H9 (cell line): ENCODE data around the gene COL23A1. TPM values are rescaled to one million over a fixed set of nuclear protein-coding genes. Genes with fewer than 3 reads are reported as not detected.

Source experiments
- DNase-seq: peaks from one replicate; pipeline ENCODE4 v3.0.0-alpha.2; 2017
- H2AFZ ChIP-seq: one replicate; pipeline ENCODE4 v1.6.1; 2013; ENCODE audit warnings: mild to moderate bottlenecking, low read length, control low read depth, moderate library complexity
- H2AK5ac ChIP-seq: 2 replicates; pipeline ENCODE4 v1.6.1; 2013; ENCODE audit warnings: low read length, control low read depth, mixed read lengths; ENCODE audit not compliant: insufficient read length
- H2BK120ac ChIP-seq: one replicate; pipeline ENCODE4 v1.6.1; 2013; ENCODE audit warnings: low read depth, mild to moderate bottlenecking, low read length, control low read depth, inconsistent platforms; ENCODE audit not compliant: poor library complexity, severe bottlenecking
- H2BK12ac ChIP-seq: 2 replicates; pipeline ENCODE4 v1.6.1; 2013; ENCODE audit warnings: low read length, control low read depth, mixed read lengths, low read depth; ENCODE audit not compliant: insufficient read length
- H2BK15ac ChIP-seq: 2 replicates; pipeline ENCODE4 v1.6.1; 2013; ENCODE audit warnings: low read depth, low read length, control low read depth
- H2BK20ac ChIP-seq: one replicate; pipeline ENCODE4 v1.6.1; 2013; ENCODE audit warnings: low read depth, mild to moderate bottlenecking, low read length, control low read depth, inconsistent platforms; ENCODE audit not compliant: poor library complexity, severe bottlenecking
- H2BK5ac ChIP-seq: 2 replicates; pipeline ENCODE4 v1.6.1; 2013; ENCODE audit warnings: low read length, control low read depth, mixed read lengths; ENCODE audit not compliant: insufficient read length
- H3K14ac ChIP-seq: 2 replicates; pipeline ENCODE4 v1.6.1; 2013; ENCODE audit warnings: low read length, control low read depth; ENCODE audit not compliant: insufficient read depth
- H3K18ac ChIP-seq: 2 replicates; pipeline ENCODE4 v1.6.1; 2013; ENCODE audit warnings: low read depth, mild to moderate bottlenecking, mixed read lengths, low read length, control low read depth; ENCODE audit not compliant: insufficient read length
- H3K23ac ChIP-seq: 2 replicates; pipeline ENCODE4 v1.6.1; 2013; ENCODE audit warnings: low read length, control low read depth, mixed read lengths, low read depth; ENCODE audit not compliant: insufficient read length
- H3K23me2 ChIP-seq: 2 replicates; pipeline ENCODE4 v1.6.1; 2013; ENCODE audit warnings: low read depth, mild to moderate bottlenecking, mixed read lengths, low read length, control low read depth; ENCODE audit not compliant: insufficient read length, poor library complexity, severe bottlenecking
- H3K27ac ChIP-seq: 2 replicates; pipeline ENCODE4 v1.5.1; 2013; ENCODE audit warnings: low read length, control low read depth, mixed read lengths, low read depth; ENCODE audit not compliant: insufficient read length
- H3K27me3 ChIP-seq: 2 replicates; pipeline ENCODE4 v1.6.1; 2013; ENCODE audit warnings: low read length, control low read depth, inconsistent platforms; ENCODE audit not compliant: insufficient read depth
- H3K4ac ChIP-seq: 2 replicates; pipeline ENCODE4 v1.6.1; 2013; ENCODE audit warnings: low read depth, mild to moderate bottlenecking, control low read depth, inconsistent platforms, low read length, moderate library complexity
- H3K4me1 ChIP-seq: 2 replicates; pipeline ENCODE4 v1.6.1; 2013; ENCODE audit warnings: low read length, control low read depth, inconsistent platforms; ENCODE audit not compliant: insufficient read depth
- H3K4me2 ChIP-seq: 2 replicates; pipeline ENCODE4 v1.6.1; 2013; ENCODE audit warnings: low read length, control low read depth, mixed read lengths; ENCODE audit not compliant: insufficient read length, insufficient read depth
- H3K56ac ChIP-seq: 2 replicates; pipeline ENCODE4 v1.6.1; 2013; ENCODE audit warnings: low read depth, mild to moderate bottlenecking, mixed read lengths, low read length, control low read depth; ENCODE audit not compliant: insufficient read length
- H3K79me1 ChIP-seq: 2 replicates; pipeline ENCODE4 v1.6.1; 2013; ENCODE audit warnings: low read depth, mild to moderate bottlenecking, moderate library complexity, low read length, control low read depth, inconsistent platforms; ENCODE audit not compliant: insufficient read depth, poor library complexity, severe bottlenecking
- H3K79me2 ChIP-seq: 2 replicates; pipeline ENCODE4 v1.6.1; 2013; ENCODE audit warnings: low read length, control low read depth, inconsistent platforms; ENCODE audit not compliant: insufficient read depth
- H3K9ac ChIP-seq: 2 replicates; pipeline ENCODE4 v1.6.1; 2013; ENCODE audit warnings: low read length, control low read depth, mixed read lengths; ENCODE audit not compliant: insufficient read length; ENCODE audit errors: extremely low read depth
- H3K9me3 ChIP-seq: one replicate; pipeline ENCODE4 v1.6.1; 2013; ENCODE audit warnings: low read depth, low read length, inconsistent platforms; ENCODE audit not compliant: control insufficient read depth
- H3T11ph ChIP-seq: one replicate; pipeline ENCODE4 v1.6.1; 2013; ENCODE audit warnings: mild to moderate bottlenecking, low read length, control low read depth, inconsistent platforms
- H4K20me1 ChIP-seq: one replicate; pipeline ENCODE4 v1.6.1; 2013; ENCODE audit not compliant: control insufficient read depth, insufficient read length, insufficient read depth
- H4K5ac ChIP-seq: 2 replicates; pipeline ENCODE4 v1.6.1; 2013; ENCODE audit warnings: low read depth, mild to moderate bottlenecking, mixed read lengths, low read length, control low read depth; ENCODE audit not compliant: insufficient read length
- H4K8ac ChIP-seq: replicated peaks from 2 replicates; pipeline ENCODE4 v1.6.1; 2013; ENCODE audit warnings: low read length, control low read depth, mixed read lengths, low read depth; ENCODE audit not compliant: insufficient read length
- H4K91ac ChIP-seq: 2 replicates; pipeline ENCODE4 v1.6.1; 2013; ENCODE audit warnings: low read depth, mild to moderate bottlenecking, moderate library complexity, mixed read lengths, low read length, control low read depth; ENCODE audit not compliant: insufficient read length
- H3K27ac Mint-ChIP-seq, 3 experiments: 2 replicates in 2 of 3; 3 replicates in 1 of 3; pipeline ENCODE4 v1.8.0; 2020 to 2021; ENCODE audit warnings: mixed read lengths in 3 of 3, mild to moderate bottlenecking in 1 of 3, moderate library complexity in 1 of 3
- H3K27me3 Mint-ChIP-seq: 2 replicates; pipeline ENCODE4 v1.8.0; 2021; ENCODE audit warnings: low read depth, mild to moderate bottlenecking, moderate library complexity, mixed read lengths
- H3K36me3 Mint-ChIP-seq, 3 experiments: 2 replicates in 2 of 3; 3 replicates in 1 of 3; pipeline ENCODE4 v1.8.0; 2020 to 2021; ENCODE audit warnings: low read depth in 3 of 3, mixed read lengths in 3 of 3; ENCODE audit not compliant: insufficient read depth in 1 of 3
- H3K4me1 Mint-ChIP-seq, 2 experiments: 2 replicates each; pipeline ENCODE4 v1.8.0; 2020; ENCODE audit warnings: mixed read lengths in 2 of 2
- H3K4me3 Mint-ChIP-seq, 2 experiments: 2 replicates in 1 of 2; 3 replicates in 1 of 2; pipeline ENCODE4 v1.8.0; 2020 to 2021; ENCODE audit warnings: mild to moderate bottlenecking in 2 of 2, mixed read lengths in 2 of 2, moderate library complexity in 1 of 2
- H3K9me3 Mint-ChIP-seq, 2 experiments: 2 replicates in 1 of 2; 3 replicates in 1 of 2; pipeline ENCODE4 v1.8.0; 2020; ENCODE audit warnings: mild to moderate bottlenecking in 2 of 2, mixed read lengths in 2 of 2, moderate library complexity in 1 of 2
- CTCF ChIP-seq: fragments of 200-600 bp; sonication (generic); conservative IDR thresholded peaks from 3 replicates; pipeline ENCODE4 v1.8.0; 2021; ENCODE audit warnings: antibody characterized with exemption, mild to moderate bottlenecking
- WGBS: extraction: QIAGEN DNeasy Blood & Tissue Kit; methylation state at CpG from one replicate; pipeline ENCODE4 v1.1.7; 2013; ENCODE audit warnings: missing lambda C conversion rate, low lambda C conversion rate, mixed read lengths; ENCODE audit not compliant: insufficient read length; ENCODE audit errors: extremely low coverage; 5-methylcytosine and 5-hydroxymethylcytosine counted together
- total RNA-seq: library from RNA; stranded (reverse); gene quantifications from 2 replicates; pipeline ENCODE4 v1.2.1, GENCODE V29; 2021

The COL23A1 gene
- total RNA-seq, 1 experiment from 2014 or later = 2.6 TPM

- H2AK5ac ChIP-seq = no peak overlapping the region
- H3K4me2 ChIP-seq = no peak overlapping the region
- no peaks in the 10 kb centered on the region for H3K9me3 Mint-ChIP-seq
- H3K36me3 Mint-ChIP-seq = no peaks in the 10 kb centered on the region
- H2BK20ac ChIP-seq = no peak overlapping the region
- no peaks in the 10 kb centered on the region for H3K23me2 ChIP-seq
- H2BK15ac ChIP-seq = no peak overlapping the region
- H3K56ac ChIP-seq = no peak overlapping the region
- H3K4me1 ChIP-seq = 0 out of 2 replicates have a peak, but pooled peaks cover 2% of the 10 kb centered on the region
- no peak overlapping the region for H2BK5ac ChIP-seq
- no peak overlapping the region for H3K18ac ChIP-seq
- no peak overlapping the region for H3K27ac ChIP-seq
- H3K27ac Mint-ChIP-seq = no peak overlapping the region
- H3K23ac ChIP-seq = no peak overlapping the region
- no peak overlapping the region for H2BK12ac ChIP-seq
- no peaks in the 10 kb centered on the region for H3K79me2 ChIP-seq
- no peak overlapping the region for H4K5ac ChIP-seq
- no peak overlapping the region for H2AFZ ChIP-seq
- no peak overlapping the region for H3K14ac ChIP-seq
- H3K79me1 ChIP-seq = no peaks in the 10 kb centered on the region
- H2BK120ac ChIP-seq = no peak overlapping the region
- no peak overlapping the region for H3K9ac ChIP-seq
- no CpG with 5 or more reads among the region's 8 CpGs for WGBS
- H3K4ac ChIP-seq = no peak overlapping the region
- no peak for TF ChIP-seq CTCF
- H4K8ac ChIP-seq = no peak overlapping the region
- no peak overlapping the region for H4K91ac ChIP-seq
- no peaks in the 10 kb centered on the region for H3K27me3 Mint-ChIP-seq
- H3K27me3 ChIP-seq = no peaks in the 10 kb centered on the region
- no peak overlapping the region for H3T11ph ChIP-seq
- peaks cover 10 to 17% of the 10 kb centered on the region in 2 experiments for H3K4me1 Mint-ChIP-seq
- no peak overlapping the region for H3K4me3 Mint-ChIP-seq
- H4K20me1 ChIP-seq = no peaks in the 10 kb centered on the region
- no peaks in the 10 kb centered on the region for H3K9me3 ChIP-seq
- no peak for DNase-seq
Observed at GRCh38 chr5:178334861-178335260, 255.3 kb downstream of the COL23A1 start.
